H1 (cell line): ENCODE measurements around the gene RNF157. TPM values are rescaled to one million over a fixed set of nuclear protein-coding genes. Genes with fewer than 3 reads are reported as not detected.

Experiments
- CHD1 ChIP-seq: IDR thresholded peaks from 2 replicates; pipeline ENCODE4 v1.6.1; 2012; ENCODE audit warnings: low read depth, low read length, improper control_type of control experiment
- EGR1 ChIP-seq: IDR thresholded peaks from 2 replicates; pipeline ENCODE4 v1.6.1; 2011; ENCODE audit warnings: low read depth, low read length, borderline replicate concordance
- PHF8 ChIP-seq: fragments of 200-600 bp; sonication (generic); conservative IDR thresholded peaks from 2 replicates; pipeline ENCODE4 v1.7.1; 2012; ENCODE audit warnings: low read depth, mild to moderate bottlenecking, inconsistent platforms, low read length, moderate library complexity
- RNF2 ChIP-seq: fragments of 200-900, 300-1000 bp; sonication (generic); IDR thresholded peaks from 2 replicates; pipeline ENCODE4 v1.7.1; 2016; ENCODE audit warnings: borderline replicate concordance, low read depth, mild to moderate bottlenecking, antibody characterized with exemption, low read length; ENCODE audit not compliant: poor library complexity, severe bottlenecking; ENCODE audit errors: missing control alignments
- SAP30 ChIP-seq: fragments of 300-600 bp; sonication (generic); IDR thresholded peaks from 2 replicates; pipeline ENCODE4 v1.7.1; 2012; ENCODE audit warnings: low read length, moderate library complexity, mild to moderate bottlenecking, inconsistent platforms; ENCODE audit not compliant: insufficient read depth, insufficient replicate concordance
- TAF1 ChIP-seq: IDR thresholded peaks from 2 replicates; pipeline ENCODE4 v1.6.1; 2011; ENCODE audit warnings: mild to moderate bottlenecking, low read depth, low read length
- polyA plus RNA-seq, 7 experiments: library from polyadenylated mRNA; depleted of rRNA in 3 of 7; stranded (reverse) in 5 of 7; unstranded in 2 of 7; fragments of >200 nt in 5 of 7; fragments of 200-250 nt in 2 of 7; gene quantifications; 1 replicate in 5 of 7; 2 replicates in 1 of 7; 4 replicates in 1 of 7; pipeline versions ENCODE4 v1.2.1 to v1.2.3, GENCODE V29; 2011 to 2013; ENCODE audit warnings: missing spikeins in 2 of 7, mixed read lengths in 2 of 7
- total RNA-seq: library from RNA; stranded (reverse); fragmentation: NEBNext Ultra II Directional; extraction: Animal tissue kit (Norgen Biotek cat#: 25700); gene quantifications from 2 replicates; pipeline ENCODE4 v1.2.1, GENCODE V29; 2021

The RNF157 gene
- total and polyA plus RNA-seq, 2 of the 8 experiments (the other 6 are each of a cell fraction or from before 2014, with no cell fraction given), result 13.4 to 16.7 TPM

DNA sequence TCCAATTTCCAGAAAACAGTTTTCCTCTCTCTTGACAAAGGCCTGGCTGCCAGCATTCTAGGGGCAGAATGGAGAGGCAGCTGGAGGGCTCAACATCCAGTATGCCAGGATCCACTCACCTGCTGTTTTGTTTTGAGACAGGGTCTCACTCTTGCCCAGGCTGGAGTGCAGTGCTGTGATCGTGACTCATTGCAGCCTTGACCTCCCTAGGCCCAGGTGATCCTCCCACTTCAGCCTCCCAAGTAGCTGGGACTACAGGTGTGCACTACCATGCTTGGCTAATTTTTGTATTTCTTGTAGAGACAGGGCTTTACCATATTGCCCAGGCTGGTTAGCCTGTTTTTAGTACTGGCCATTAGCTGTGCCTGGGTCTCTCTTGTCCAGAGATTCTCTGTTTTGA lies 70.2 kb downstream of the RNF157 start (continued):
- TF ChIP-seq EGR1 (no peak), RNF2 (no peak), PHF8 (no peak), SAP30 (no peak), TAF1 (no peak), CHD1 (no peak)
